Measurements from ENCODE around the gene SLC5A10. TPM values are rescaled to one million over a fixed set of nuclear protein-coding genes. Genes with fewer than 3 reads are reported as not detected.

SLC5A10 gene
- total RNA-seq, 1 donor from 2014 or later, result not detected

- DNase-seq (ENCODE audit: extremely low read depth, low read depth, low spot score), result no peak
Observed at GRCh38 chr17:18963126-18964017, 11.4 kb downstream of the SLC5A10 start.

- DNase-seq (ENCODE audit: extremely low read depth, low read depth, low spot score), result no peak
Observed at GRCh38 chr17:18964018-18964351, 12.0 kb downstream of the SLC5A10 start.

GRCh38 chr17:18964550-18964949 lies 12.6 kb downstream of the SLC5A10 start:
- no peak for DNase-seq (ENCODE audit: extremely low read depth, low read depth, low spot score)

- no peak for DNase-seq (ENCODE audit: extremely low read depth, low read depth, low spot score)
Observed at GRCh38 chr17:18965530-18966236, 13.7 kb downstream of the SLC5A10 start.

- no peak for DNase-seq (ENCODE audit: extremely low read depth, low read depth, low spot score)
Observed at GRCh38 chr17:18966831-18967624, 15.1 kb downstream of the SLC5A10 start.

GRCh38 chr17:18967916-18968315 lies 16.0 kb downstream of the SLC5A10 start:
- no peak for DNase-seq (ENCODE audit: extremely low read depth, low read depth, low spot score)

GRCh38 chr17:18968345-18968744 lies 16.4 kb downstream of the SLC5A10 start:
- DNase-seq (ENCODE audit: extremely low read depth, low read depth, low spot score), result no peak

- DNase-seq (ENCODE audit: extremely low read depth, low read depth, low spot score), result no peak
Observed at GRCh38 chr17:18968945-18969887, 17.3 kb downstream of the SLC5A10 start.

- no peak for DNase-seq (ENCODE audit: extremely low read depth, low read depth, low spot score)
Observed at GRCh38 chr17:18970582-18971480, 18.9 kb downstream of the SLC5A10 start.

- DNase-seq (ENCODE audit: extremely low read depth, low read depth, low spot score), result no peak
Observed at GRCh38 chr17:18971801-18972200, 19.8 kb downstream of the SLC5A10 start.

- no peak for DNase-seq (ENCODE audit: extremely low read depth, low read depth, low spot score)
Observed at GRCh38 chr17:18974407-18975149, 22.6 kb downstream of the SLC5A10 start.

GRCh38 chr17:18975597-18975996 lies 23.6 kb downstream of the SLC5A10 start:
- DNase-seq (ENCODE audit: extremely low read depth, low read depth, low spot score), result no peak

- no peak for DNase-seq (ENCODE audit: extremely low read depth, low read depth, low spot score)
Observed at GRCh38 chr17:18976201-18976600, 24.2 kb downstream of the SLC5A10 start.

- no peak for DNase-seq (ENCODE audit: extremely low read depth, low read depth, low spot score)
Observed at GRCh38 chr17:18977021-18977420, 25.1 kb downstream of the SLC5A10 start.

GRCh38 chr17:18977646-18978045 lies 25.7 kb downstream of the SLC5A10 start:
- no peak for DNase-seq (ENCODE audit: extremely low read depth, low read depth, low spot score)

GRCh38 chr17:18978050-18978449 lies 26.1 kb downstream of the SLC5A10 start:
- DNase-seq (ENCODE audit: extremely low read depth, low read depth, low spot score), result no peak

GRCh38 chr17:18978655-18979054 lies 26.7 kb downstream of the SLC5A10 start:
- DNase-seq (ENCODE audit: extremely low read depth, low read depth, low spot score), result no peak

GRCh38 chr17:18980682-18981334 lies 28.8 kb downstream of the SLC5A10 start:
- DNase-seq (ENCODE audit: extremely low read depth, low read depth, low spot score), result no peak

Data from glomerular endothelial cell (primary cell).